ENCODE data around the gene TESPA1.

GRCh38 chr12:54937929-54938328 lies 46.6 kb downstream of the TESPA1 start:
- TF ChIP-seq CTCF (conservative IDR thresholded peaks at IDR 0.05) (no peak), ZFX (IDR thresholded peaks at IDR 0.05) (no peak)

All from C4-2B (cell line).